CD14-positive monocyte (primary cell): ENCODE measurements around the gene SYT8. TPM values are rescaled to one million over a fixed set of nuclear protein-coding genes. Genes with fewer than 3 reads are reported as not detected.

Experiments used
- DNase-seq, 3 donors: peaks; one replicate each; pipeline ENCODE4 v3.0.0-alpha.2; 2011 to 2022
- H2AFZ ChIP-seq: 2 replicates; pipeline ENCODE4 v1.6.0; 2012; ENCODE audit warnings: mild to moderate bottlenecking, low read depth, low read length, inconsistent platforms; ENCODE audit not compliant: insufficient read depth, poor library complexity, severe bottlenecking
- H3K27ac ChIP-seq, 2 donors: 1 replicate in 1 of 2; 2 replicates in 1 of 2; pipeline ENCODE4 v1.5.1; 2012 to 2013; ENCODE audit warnings: low read length in 2 of 2, control low read depth in 1 of 2, inconsistent platforms in 1 of 2, low read depth in 1 of 2, mild to moderate bottlenecking in 1 of 2
- H3K27me3 ChIP-seq, 2 donors: one replicate each; pipeline versions ENCODE4 v1.6.0 to v1.6.1; 2011 to 2013; ENCODE audit warnings: low read length in 2 of 2; ENCODE audit not compliant: control insufficient read depth in 2 of 2, insufficient read depth in 2 of 2
- H3K36me3 ChIP-seq, 2 donors: replicated peaks in 1 of 2; 1 replicate in 1 of 2; 2 replicates in 1 of 2; pipeline versions ENCODE4 v1.5.1 to v1.6.1; 2012 to 2013; ENCODE audit warnings: low read length in 2 of 2, control low read depth in 1 of 2, inconsistent platforms in 1 of 2, mild to moderate bottlenecking in 1 of 2; ENCODE audit not compliant: insufficient read depth in 2 of 2, control insufficient read depth in 1 of 2
- H3K4me1 ChIP-seq, 2 donors: 1 replicate in 1 of 2; 2 replicates in 1 of 2; pipeline versions ENCODE4 v1.5.1 to v1.6.1; 2012 to 2013; ENCODE audit warnings: low read length in 2 of 2, control low read depth in 1 of 2, inconsistent platforms in 1 of 2, mild to moderate bottlenecking in 1 of 2, moderate library complexity in 1 of 2; ENCODE audit not compliant: insufficient read depth in 2 of 2, control insufficient read depth in 1 of 2
- H3K4me2 ChIP-seq: replicated peaks from 2 replicates; pipeline ENCODE3; 2012; ENCODE audit warnings: low read length, moderate library complexity, mild to moderate bottlenecking; ENCODE audit not compliant: poor library complexity, severe bottlenecking; ENCODE audit errors: extremely low read depth
- H3K4me3 ChIP-seq, 3 experiments: fragments of 200-600 bp in 1 of 3; sonication (generic) in 1 of 3; replicated peaks in 1 of 3; 1 replicate in 2 of 3; 2 replicates in 1 of 3; pipeline ENCODE4 v1.5.1; 2011 to 2013; ENCODE audit warnings: low read length in 3 of 3, mild to moderate bottlenecking in 3 of 3, control low read depth in 2 of 3, low read depth in 2 of 3, inconsistent platforms in 1 of 3, moderate library complexity in 1 of 3
- H3K79me2 ChIP-seq: 2 replicates; pipeline ENCODE4 v1.6.0; 2012; ENCODE audit warnings: mild to moderate bottlenecking, control low read depth, inconsistent platforms, low read length, moderate library complexity; ENCODE audit not compliant: insufficient read depth
- H3K9ac ChIP-seq: 2 replicates; pipeline ENCODE4 v1.6.0; 2017; ENCODE audit warnings: low read length, mild to moderate bottlenecking; ENCODE audit not compliant: insufficient read depth, poor library complexity, severe bottlenecking
- H3K9me3 ChIP-seq, 2 donors: replicated peaks in 1 of 2; 1 replicate in 1 of 2; 2 replicates in 1 of 2; pipeline versions ENCODE4 v1.5.1 to v1.6.1; 2012 to 2013; ENCODE audit warnings: low read length in 2 of 2, control low read depth in 1 of 2; ENCODE audit not compliant: control insufficient read depth in 1 of 2, insufficient read depth in 1 of 2
- H4K20me1 ChIP-seq: 2 replicates; pipeline ENCODE4 v1.6.0; 2012; ENCODE audit warnings: mild to moderate bottlenecking, low read length, control low read depth, moderate library complexity; ENCODE audit not compliant: insufficient read depth
- H3K27ac Mint-ChIP-seq, 7 donors: one replicate each; pipeline ENCODE4 v1.8.0; 2020; ENCODE audit warnings: mild to moderate bottlenecking in 7 of 7, mixed read lengths in 7 of 7, moderate library complexity in 6 of 7, inconsistent platforms in 2 of 7
- H3K27me3 Mint-ChIP-seq, 3 donors: one replicate each; pipeline ENCODE4 v1.8.0; 2021 to 2022; ENCODE audit warnings: low read depth in 3 of 3, mild to moderate bottlenecking in 3 of 3, mixed read lengths in 3 of 3, moderate library complexity in 3 of 3, inconsistent platforms in 1 of 3
- H3K36me3 Mint-ChIP-seq, 2 donors: one replicate each; pipeline ENCODE4 v1.8.0; 2020; ENCODE audit warnings: mixed read lengths in 2 of 2, inconsistent platforms in 1 of 2, mild to moderate bottlenecking in 1 of 2
- H3K4me1 Mint-ChIP-seq: one replicate; pipeline ENCODE4 v1.8.0; 2020; ENCODE audit warnings: mild to moderate bottlenecking, mixed read lengths
- H3K4me3 Mint-ChIP-seq, 2 donors: one replicate each; pipeline ENCODE4 v1.8.0; 2020; ENCODE audit warnings: mild to moderate bottlenecking in 2 of 2, mixed read lengths in 2 of 2, moderate library complexity in 1 of 2
- H3K9me3 Mint-ChIP-seq, 7 donors: one replicate each; pipeline ENCODE4 v1.8.0; 2020 to 2022; ENCODE audit warnings: mixed read lengths in 7 of 7, mild to moderate bottlenecking in 6 of 7, moderate library complexity in 6 of 7, inconsistent platforms in 2 of 7
- WGBS: methylation state at CpG from one replicate; pipeline ENCODE4 v1.1.5; 2013; ENCODE audit warnings: missing lambda C conversion rate; ENCODE audit not compliant: insufficient coverage; 5-methylcytosine and 5-hydroxymethylcytosine counted together
- intact Hi-C, 2 donors: fragments of 100-400 bp; cut with micrococcal nuclease; formaldehyde crosslinking; loops; one replicate each; pipeline versions ENCODE4 v1.15.0 to v1.15.1; 2023
- polyA plus RNA-seq, 3 donors: library from polyadenylated mRNA; depleted of rRNA in 1 of 3; unstranded in 2 of 3; stranded (reverse) in 1 of 3; fragments of 300-500 nt in 2 of 3; fragments of >200 nt in 1 of 3; fragmentation: Illumina TruSeq in 2 of 3; gene quantifications; 1 replicate in 2 of 3; 2 replicates in 1 of 3; pipeline ENCODE4 v1.2.3, GENCODE V29; 2012 to 2021
- TF ChIP-seq, protein P1 (sequence below): fragments of 200-600 bp; IDR thresholded peaks from one replicate; pipeline ENCODE4 v1.8.0; 2022; ENCODE audit warnings: antibody characterized with exemption, mild to moderate bottlenecking

SYT8 gene
- polyA plus RNA-seq, 3 donors, result not detected

DNA sequence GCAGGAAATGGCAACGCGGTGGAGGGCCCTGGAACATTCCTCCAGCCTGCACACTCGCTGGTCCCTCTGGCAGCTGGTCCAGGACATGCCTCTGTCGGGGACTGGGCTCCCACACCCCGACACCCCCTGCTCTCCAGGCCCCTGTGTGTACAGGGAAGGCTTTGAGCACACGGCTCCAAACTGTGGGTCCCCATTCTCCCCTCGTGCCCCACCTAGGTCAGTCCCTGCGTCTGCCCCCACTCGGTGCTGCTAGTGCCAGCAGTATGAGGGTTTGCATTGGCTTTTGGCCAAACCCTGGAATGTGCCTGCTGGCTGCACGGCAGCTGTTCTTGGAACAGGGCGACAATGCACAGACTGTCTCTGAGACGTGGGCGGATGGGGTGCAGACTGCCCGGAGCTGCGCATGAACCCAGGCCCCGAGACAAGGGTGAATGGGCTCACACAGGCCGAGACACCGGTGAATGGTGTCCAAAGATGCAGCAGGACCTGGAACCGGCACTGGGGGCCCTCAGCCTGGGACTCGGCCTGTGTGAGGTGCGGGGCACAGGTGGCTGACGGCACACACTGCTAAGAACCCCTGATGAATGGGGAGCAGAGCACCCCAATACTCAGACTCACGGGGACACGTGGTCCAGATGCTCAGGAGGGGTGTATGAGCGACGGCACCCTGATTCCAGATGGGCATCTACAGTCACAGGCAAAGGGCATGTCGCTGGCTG, 7.5 kb upstream of the SYT8 start:
- 86% methylated on average over 27 of the region's 27 CpGs for WGBS
- H4K20me1 ChIP-seq, result no peaks in the 10 kb centered on the region
- Mint-ChIP-seq H3K9me3 (peaks cover 0 to 2% (median 0%) of the 10 kb centered on the region in 7 donors), H3K4me3 (peak overlapping the region in 1 of 2 donors; percentile 39), H3K27ac (peak overlapping the region in 1 of 7 donors; percentile 64), H3K36me3 (no peaks in the 10 kb centered on the region), H3K27me3 (peaks cover 48 to 77% (median 50%) of the 10 kb centered on the region in 3 donors), H3K4me1 (peaks cover 2% of the 10 kb centered on the region)
- H3K79me2 ChIP-seq, result no peaks in the 10 kb centered on the region
- no peak overlapping the region for H3K4me3 ChIP-seq
- H3K4me1 ChIP-seq, result peaks cover 3 to 4% of the 10 kb centered on the region in 2 donors
- H3K4me2 ChIP-seq, result no peak overlapping the region
- DNase-seq, result peak in 1 of 3 donors; percentile 3
- intact Hi-C loops, result loop anchor here in 1 of 2 donors (5.0 kb wide), 1 partner anchor 35 kb away; no protein-coding TSS in a partner anchor
- no peaks in the 10 kb centered on the region for H3K36me3 ChIP-seq
- TF ChIP-seq, protein P1, sequence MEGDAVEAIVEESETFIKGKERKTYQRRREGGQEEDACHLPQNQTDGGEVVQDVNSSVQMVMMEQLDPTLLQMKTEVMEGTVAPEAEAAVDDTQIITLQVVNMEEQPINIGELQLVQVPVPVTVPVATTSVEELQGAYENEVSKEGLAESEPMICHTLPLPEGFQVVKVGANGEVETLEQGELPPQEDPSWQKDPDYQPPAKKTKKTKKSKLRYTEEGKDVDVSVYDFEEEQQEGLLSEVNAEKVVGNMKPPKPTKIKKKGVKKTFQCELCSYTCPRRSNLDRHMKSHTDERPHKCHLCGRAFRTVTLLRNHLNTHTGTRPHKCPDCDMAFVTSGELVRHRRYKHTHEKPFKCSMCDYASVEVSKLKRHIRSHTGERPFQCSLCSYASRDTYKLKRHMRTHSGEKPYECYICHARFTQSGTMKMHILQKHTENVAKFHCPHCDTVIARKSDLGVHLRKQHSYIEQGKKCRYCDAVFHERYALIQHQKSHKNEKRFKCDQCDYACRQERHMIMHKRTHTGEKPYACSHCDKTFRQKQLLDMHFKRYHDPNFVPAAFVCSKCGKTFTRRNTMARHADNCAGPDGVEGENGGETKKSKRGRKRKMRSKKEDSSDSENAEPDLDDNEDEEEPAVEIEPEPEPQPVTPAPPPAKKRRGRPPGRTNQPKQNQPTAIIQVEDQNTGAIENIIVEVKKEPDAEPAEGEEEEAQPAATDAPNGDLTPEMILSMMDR, result no peak
- no peak overlapping the region for H3K27ac ChIP-seq
- H2AFZ ChIP-seq, result no peak overlapping the region
- H3K27me3 ChIP-seq, result peaks cover 0 to 50% of the 10 kb centered on the region in 2 donors
- H3K9ac ChIP-seq, result no peak overlapping the region
- H3K9me3 ChIP-seq, result no peaks in the 10 kb centered on the region

DNA sequence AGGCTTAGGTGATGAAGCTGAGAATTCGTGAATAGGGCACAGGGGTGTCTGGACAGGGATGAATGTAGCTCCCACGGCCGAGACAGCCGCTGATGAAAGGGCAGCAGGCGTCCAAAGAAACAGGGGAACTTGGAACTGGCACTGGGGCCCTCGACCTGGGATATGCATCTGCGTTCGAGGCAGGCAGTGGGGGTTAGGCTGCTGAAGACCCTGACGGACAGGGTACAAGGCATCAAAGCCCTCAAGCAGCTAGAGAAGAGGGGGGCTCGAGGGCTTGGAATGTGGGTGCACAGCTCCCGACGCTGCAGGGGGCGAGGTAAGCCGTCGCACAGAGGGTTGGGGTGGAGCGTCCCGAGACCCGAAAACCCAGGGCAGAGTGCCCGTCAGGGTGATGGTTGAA, 6.9 kb upstream of the SYT8 start:
- intact Hi-C loops, result loop anchor here in 1 of 2 donors (5.0 kb wide), 1 partner anchor 36 kb away; no protein-coding TSS in a partner anchor
- no peak for DNase-seq
- Histone ChIP-seq H3K27me3 (peaks cover 0 to 48% of the 10 kb centered on the region in 2 donors), H3K79me2 (no peaks in the 10 kb centered on the region), H3K4me2 (no peak overlapping the region), H3K36me3 (no peaks in the 10 kb centered on the region), H2AFZ (no peak overlapping the region), H3K27ac (no peak overlapping the region), H3K4me3 (no peak overlapping the region), H3K9ac (no peak overlapping the region), H3K9me3 (no peaks in the 10 kb centered on the region), H4K20me1 (no peaks in the 10 kb centered on the region), H3K4me1 (peaks cover 9 to 11% of the 10 kb centered on the region in 2 donors)
- H3K27ac Mint-ChIP-seq, result no peak overlapping the region
- peaks cover 5% of the 10 kb centered on the region for H3K4me1 Mint-ChIP-seq
- WGBS, result 88% methylated on average over 19 of the region's 19 CpGs
- H3K27me3 Mint-ChIP-seq, result peaks cover 45 to 73% (median 47%) of the 10 kb centered on the region in 3 donors
- H3K4me3 Mint-ChIP-seq, result peak overlapping the region in 1 of 2 donors; percentile 39
- no peaks in the 10 kb centered on the region for H3K36me3 Mint-ChIP-seq
- H3K9me3 Mint-ChIP-seq, result peaks cover 0 to 2% (median 0%) of the 10 kb centered on the region in 7 donors
- TF ChIP-seq, protein P1, result no peak
